ENCODE measurements around the gene CACNA1I. TPM values are rescaled to one million over a fixed set of nuclear protein-coding genes. Genes with fewer than 3 reads are reported as not detected.

CACNA1I gene
- total RNA-seq, 2 donors from 2014 or later: 0.08 TPM; not detected in 1

DNA sequence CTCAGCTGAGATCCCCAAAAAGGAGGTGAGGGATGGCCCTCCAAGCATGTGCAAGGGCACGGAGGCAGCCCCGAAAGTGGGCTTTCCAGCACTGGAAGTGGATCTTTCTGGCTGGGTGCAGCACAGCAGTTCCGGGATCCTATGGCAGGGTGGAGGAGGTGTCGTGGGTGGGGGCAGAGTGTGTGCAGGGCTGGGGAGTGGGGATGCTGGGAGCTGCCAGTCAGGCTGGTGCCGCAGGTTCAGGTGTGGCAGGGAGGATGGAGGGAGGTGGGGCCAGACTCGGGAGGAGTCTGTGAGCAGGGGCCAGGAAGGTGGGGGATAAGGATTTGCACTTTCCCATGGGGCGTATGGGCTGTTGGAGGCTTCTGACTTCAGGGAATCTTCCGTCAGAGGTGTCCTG, 60.2 kb downstream of the CACNA1I start:
- Histone ChIP-seq H3K9me3 (peaks cover 0 to 11% of the 10 kb centered on the region in 2 donors), H3K27me3 (peaks cover 0 to 7% of the 10 kb centered on the region in 2 donors), H3K36me3 (no peaks in the 10 kb centered on the region), H3K4me1 (no peaks in the 10 kb centered on the region), H3K27ac (no peak overlapping the region), H3K4me3 (no peak overlapping the region)
- no peak for DNase-seq (ENCODE audit: low spot score)
- TF ChIP-seq, protein P1, sequence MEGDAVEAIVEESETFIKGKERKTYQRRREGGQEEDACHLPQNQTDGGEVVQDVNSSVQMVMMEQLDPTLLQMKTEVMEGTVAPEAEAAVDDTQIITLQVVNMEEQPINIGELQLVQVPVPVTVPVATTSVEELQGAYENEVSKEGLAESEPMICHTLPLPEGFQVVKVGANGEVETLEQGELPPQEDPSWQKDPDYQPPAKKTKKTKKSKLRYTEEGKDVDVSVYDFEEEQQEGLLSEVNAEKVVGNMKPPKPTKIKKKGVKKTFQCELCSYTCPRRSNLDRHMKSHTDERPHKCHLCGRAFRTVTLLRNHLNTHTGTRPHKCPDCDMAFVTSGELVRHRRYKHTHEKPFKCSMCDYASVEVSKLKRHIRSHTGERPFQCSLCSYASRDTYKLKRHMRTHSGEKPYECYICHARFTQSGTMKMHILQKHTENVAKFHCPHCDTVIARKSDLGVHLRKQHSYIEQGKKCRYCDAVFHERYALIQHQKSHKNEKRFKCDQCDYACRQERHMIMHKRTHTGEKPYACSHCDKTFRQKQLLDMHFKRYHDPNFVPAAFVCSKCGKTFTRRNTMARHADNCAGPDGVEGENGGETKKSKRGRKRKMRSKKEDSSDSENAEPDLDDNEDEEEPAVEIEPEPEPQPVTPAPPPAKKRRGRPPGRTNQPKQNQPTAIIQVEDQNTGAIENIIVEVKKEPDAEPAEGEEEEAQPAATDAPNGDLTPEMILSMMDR (IDR thresholded peaks at IDR 0.05): no peak

DNA sequence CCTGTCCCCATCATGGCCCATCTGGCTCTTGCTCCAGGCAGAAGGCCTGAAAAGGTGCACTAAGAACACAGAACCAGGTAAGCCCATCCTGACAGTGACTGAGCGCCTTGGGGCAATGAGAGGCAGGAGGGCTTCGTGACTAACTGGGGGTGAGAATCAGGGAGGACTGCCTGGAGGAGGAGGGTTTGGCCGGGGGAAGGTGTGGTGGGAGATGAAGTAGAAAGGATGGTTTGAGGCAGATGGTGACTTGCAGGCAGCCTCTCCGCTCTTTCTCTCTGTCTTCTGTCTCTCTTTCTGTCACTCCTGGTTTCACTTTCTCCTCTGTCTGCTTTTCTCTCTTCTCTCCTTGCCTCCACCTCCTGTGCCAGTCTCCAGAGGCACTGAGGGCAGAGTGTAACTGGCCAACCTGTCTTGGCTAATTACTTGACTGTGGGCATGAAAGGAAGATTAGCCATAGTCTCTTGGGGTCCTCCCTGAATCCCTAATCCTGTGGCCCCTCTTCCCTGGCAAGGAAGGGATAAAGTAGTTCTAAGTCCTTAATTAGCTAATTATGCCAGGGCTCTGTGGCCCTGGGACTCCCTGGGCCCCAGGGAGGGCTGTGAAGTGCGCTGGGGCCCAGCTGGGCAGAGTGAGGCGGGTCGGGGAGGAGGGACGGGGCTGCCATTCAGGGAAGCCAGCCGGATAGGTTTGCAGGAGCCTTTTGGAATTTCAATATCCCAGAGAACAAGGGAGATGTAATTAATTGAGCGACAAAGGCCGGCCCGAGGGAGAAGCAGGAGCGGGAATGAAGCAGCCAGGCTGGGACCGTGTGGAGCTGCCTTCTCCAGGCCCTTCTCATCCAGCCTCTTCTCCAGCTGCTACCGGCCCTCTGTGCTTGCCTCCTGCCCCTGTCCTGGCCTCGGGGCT, 61.1 kb downstream of the CACNA1I start:
- H3K9me3 ChIP-seq: peaks cover 0 to 11% of the 10 kb centered on the region in 2 donors
- no peaks in the 10 kb centered on the region for H3K36me3 ChIP-seq
- DNase-seq (ENCODE audit: low spot score): no peak
- H3K27ac ChIP-seq: no peak overlapping the region
- TF ChIP-seq, protein P1 (IDR thresholded peaks at IDR 0.05): no peak
- H3K4me1 ChIP-seq: no peaks in the 10 kb centered on the region
- no peak overlapping the region for H3K4me3 ChIP-seq
- peaks cover 0 to 7% of the 10 kb centered on the region in 2 donors for H3K27me3 ChIP-seq

DNA sequence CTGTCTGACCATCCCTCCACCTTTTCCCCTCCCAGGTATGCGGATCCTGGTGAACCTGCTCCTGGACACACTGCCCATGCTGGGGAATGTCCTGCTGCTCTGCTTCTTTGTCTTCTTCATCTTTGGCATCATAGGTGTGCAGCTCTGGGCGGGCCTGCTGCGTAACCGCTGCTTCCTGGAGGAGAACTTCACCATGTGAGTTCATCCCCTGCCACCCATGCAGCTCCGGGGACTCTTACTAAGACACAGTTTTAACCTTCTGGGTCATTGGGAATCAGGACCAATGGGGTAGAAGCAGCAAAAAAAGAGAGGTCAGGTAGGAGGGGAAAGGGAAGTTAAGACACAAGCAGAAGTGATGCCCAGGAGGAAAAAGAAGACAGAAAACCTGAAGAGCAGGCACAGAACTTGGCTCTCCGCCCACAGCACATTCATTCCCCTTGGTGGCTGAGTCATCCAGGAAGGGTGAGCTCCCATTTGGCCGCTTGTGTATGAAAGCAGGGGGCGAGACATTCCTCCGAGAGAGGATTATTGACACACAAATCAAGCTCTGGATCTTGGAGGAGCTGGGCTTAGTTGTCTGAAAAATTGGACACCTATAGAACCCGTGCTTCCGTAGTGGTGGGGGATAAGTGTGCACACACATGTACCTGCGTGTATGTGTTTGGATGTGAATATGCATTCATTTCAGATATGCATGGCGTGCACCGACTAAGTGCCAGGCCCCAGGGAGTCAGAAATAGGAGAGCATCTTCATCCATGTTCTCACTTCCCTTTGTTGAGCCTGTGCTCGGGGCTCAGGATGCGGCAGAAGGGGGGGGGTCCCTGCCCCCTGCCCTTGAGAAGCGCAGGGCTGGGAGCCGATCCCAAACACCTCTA, 64.2 kb downstream of the CACNA1I start:
- Histone ChIP-seq H3K4me1 (no peaks in the 10 kb centered on the region), H3K36me3 (no peaks in the 10 kb centered on the region), H3K27me3 (no peaks in the 10 kb centered on the region), H3K27ac (no peak overlapping the region), H3K9me3 (peaks cover 0 to 22% of the 10 kb centered on the region in 2 donors), H3K4me3 (no peak overlapping the region)
- TF ChIP-seq, protein P1 (IDR thresholded peaks at IDR 0.05): no peak
- DNase-seq (ENCODE audit: low spot score): no peak

DNA sequence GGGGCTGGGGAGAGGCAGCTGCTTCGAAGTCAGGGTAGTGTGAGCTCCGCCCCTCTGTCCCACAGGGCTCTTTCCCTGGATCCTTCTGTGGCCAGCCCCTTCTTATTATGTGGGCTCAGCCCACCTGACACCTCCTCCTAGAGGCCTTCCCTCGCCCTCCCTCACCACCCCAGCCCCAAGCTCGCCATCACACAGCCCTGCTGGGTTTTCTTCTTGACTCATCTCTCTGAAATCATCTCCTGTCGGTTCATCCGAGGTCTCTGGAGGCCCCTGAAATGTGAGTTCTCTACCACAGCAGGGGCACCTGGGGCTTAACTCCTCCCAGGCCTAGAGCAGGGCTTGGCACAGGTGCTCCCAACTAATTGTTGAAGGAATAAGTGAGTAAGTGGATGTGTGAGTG, 65.2 kb downstream of the CACNA1I start:
- Histone ChIP-seq H3K9me3 (peaks cover 0 to 23% of the 10 kb centered on the region in 2 donors), H3K27ac (no peak overlapping the region), H3K4me3 (no peak overlapping the region), H3K4me1 (no peaks in the 10 kb centered on the region), H3K36me3 (no peaks in the 10 kb centered on the region), H3K27me3 (no peaks in the 10 kb centered on the region)
- no peak for DNase-seq (ENCODE audit: low spot score)
- TF ChIP-seq, protein P1 (IDR thresholded peaks at IDR 0.05): no peak

DNA sequence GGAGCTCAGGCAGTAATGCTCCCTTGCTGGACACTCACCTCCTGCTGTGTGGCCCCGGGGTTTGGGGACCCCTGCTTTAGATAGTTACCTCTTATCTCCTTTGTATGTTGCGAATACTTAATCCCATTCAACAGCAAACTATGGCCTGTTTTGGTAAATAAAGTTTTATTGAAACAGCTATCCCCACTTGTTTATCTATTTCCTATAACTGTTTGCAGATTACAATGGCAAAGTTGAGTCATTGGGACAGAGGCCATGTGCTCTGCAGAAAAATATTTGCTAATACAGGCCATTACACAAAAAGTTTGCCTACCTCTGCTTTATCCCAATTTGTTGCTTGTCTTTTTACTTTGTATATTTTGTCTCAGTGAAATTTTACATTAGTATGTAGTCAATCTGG, 68.4 kb downstream of the CACNA1I start:
- Histone ChIP-seq H3K9me3 (peaks cover 0 to 17% of the 10 kb centered on the region in 2 donors), H3K36me3 (no peaks in the 10 kb centered on the region), H3K4me3 (no peak overlapping the region), H3K27me3 (no peaks in the 10 kb centered on the region), H3K27ac (no peak overlapping the region), H3K4me1 (no peaks in the 10 kb centered on the region)
- DNase-seq (ENCODE audit: low spot score): no peak
- TF ChIP-seq, protein P1 (IDR thresholded peaks at IDR 0.05): no peak

All from right atrium auricular region (tissue), 2 donors.